ENCODE measurements around the gene NKAIN1.

DNA sequence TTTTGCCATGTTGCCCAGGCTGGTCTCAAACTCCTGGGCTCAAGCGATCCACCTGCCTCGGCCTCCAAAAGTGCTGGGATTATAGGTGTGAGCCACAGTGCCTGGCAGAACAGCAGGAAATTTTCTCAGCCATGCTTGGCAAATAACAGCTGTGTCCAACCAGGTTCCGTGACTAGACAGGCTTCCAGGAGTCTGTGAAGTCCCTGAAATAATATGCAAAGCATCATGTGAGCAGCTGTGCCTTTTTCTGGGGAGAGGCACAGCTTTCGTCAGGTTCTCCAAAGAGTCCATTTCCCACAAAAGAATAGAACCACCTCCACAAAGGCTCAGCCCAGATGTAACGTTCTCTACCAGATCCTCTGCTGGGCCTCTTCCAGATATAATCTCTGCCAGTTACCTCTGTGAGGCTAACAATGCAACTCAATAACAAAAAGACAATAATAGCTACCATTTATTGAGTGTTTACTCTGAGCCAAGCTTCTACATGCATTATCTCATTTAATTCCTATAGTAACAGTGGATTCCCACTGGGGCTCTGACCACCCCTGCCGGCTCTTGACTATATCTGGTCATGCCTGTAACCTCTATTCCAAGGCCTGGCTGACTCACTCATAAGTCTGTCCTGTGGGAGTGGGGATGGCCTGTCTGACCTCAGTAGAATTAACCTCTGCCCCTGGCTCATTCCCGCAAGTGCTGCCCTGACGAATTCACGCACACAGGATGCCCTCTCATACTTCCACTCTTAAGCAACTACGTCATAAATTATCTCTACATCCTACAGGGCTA, 4.0 kb upstream of the NKAIN1 start:
- TF ChIP-seq, protein P1, sequence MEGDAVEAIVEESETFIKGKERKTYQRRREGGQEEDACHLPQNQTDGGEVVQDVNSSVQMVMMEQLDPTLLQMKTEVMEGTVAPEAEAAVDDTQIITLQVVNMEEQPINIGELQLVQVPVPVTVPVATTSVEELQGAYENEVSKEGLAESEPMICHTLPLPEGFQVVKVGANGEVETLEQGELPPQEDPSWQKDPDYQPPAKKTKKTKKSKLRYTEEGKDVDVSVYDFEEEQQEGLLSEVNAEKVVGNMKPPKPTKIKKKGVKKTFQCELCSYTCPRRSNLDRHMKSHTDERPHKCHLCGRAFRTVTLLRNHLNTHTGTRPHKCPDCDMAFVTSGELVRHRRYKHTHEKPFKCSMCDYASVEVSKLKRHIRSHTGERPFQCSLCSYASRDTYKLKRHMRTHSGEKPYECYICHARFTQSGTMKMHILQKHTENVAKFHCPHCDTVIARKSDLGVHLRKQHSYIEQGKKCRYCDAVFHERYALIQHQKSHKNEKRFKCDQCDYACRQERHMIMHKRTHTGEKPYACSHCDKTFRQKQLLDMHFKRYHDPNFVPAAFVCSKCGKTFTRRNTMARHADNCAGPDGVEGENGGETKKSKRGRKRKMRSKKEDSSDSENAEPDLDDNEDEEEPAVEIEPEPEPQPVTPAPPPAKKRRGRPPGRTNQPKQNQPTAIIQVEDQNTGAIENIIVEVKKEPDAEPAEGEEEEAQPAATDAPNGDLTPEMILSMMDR (conservative IDR thresholded peaks at IDR 0.05; ENCODE audit: low read depth, low read length): no peak
- no peak for TF ChIP-seq EZH2phosphoT487 (IDR thresholded peaks at IDR 0.05; ENCODE audit: borderline replicate concordance, low read length)
- no peak for TF ChIP-seq EZH2 (IDR thresholded peaks at IDR 0.05; ENCODE audit: low read length, unreplicated experiment)
